Measurements from ENCODE around the gene DKK3. TPM values are rescaled to one million over a fixed set of nuclear protein-coding genes. Genes with fewer than 3 reads are reported as not detected.

DKK3 gene
- total and polyA plus RNA-seq, 2 of the 13 experiments (the other 11 are each of a cell fraction or from before 2014, with no cell fraction given), result 0.09 to 0.67 TPM

DNA sequence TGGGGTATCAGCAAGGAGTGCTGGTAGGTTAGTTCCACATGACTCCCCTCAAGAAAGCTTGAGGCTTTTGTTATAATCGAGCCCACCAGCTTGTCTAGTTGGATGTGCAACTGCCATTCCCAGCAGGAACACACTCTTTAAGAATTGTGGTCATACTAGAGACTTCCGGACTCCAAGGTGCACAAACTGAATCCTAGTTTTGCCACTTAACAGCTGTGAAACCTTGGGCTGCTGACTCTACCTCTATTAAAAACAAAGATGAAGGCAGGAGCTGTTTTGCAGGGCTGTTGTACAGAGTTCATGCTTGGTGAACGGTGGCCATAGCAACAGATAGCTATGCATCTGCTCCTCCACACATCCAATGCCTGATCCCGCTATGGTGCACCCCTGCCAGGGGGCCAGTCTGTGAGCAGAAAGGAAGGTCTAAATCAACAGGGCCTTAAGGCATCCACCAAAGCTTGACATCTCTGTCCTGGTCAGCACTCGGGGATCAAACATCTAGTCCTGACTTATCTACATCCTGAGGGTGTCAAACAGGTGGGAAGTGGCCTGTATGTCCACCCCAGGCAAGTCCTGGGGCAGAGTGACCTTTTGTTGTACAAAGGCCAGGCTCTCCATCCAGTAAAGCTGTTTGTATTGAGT lies 36.4 kb downstream of the DKK3 start (continued):
- TF ChIP-seq CEBPZ (IDR thresholded peaks at IDR 0.05; ENCODE audit: low read length) (no peak), KDM1A (CRISPR knock-in tag; IDR thresholded peaks at IDR 0.05) (no peak)

DNA sequence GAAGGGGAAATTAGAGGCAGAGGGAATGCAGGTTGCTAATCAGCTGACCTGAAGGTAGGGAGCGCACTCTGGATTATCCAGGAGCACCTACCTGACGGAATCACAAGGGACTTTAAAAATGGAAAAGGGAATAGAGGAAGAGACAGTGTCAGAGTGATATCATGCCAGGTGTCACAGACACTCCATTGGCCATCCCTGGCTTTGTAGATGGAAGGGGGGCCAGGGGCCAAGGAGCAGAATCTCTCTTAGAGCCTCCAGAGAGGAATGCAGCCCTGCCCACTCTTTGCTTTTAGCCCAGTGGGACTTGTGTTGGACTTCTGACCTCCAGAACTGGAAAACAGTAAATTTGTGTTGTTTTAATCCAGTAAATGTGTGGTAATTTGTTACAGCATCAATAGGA lies 37.9 kb downstream of the DKK3 start:
- TF ChIP-seq GRHL1 (CRISPR knock-in tag; conservative IDR thresholded peaks at IDR 0.05) (no peak), GPBP1L1 (CRISPR knock-in tag; IDR thresholded peaks at IDR 0.05) (no peak), ATF1 (CRISPR knock-in tag; IDR thresholded peaks at IDR 0.05) (no peak), ZNF264 (CRISPR knock-in tag; IDR thresholded peaks at IDR 0.05) (no peak), MATR3 (CRISPR knock-in tag; IDR thresholded peaks at IDR 0.05) (no peak), SSRP1 (CRISPR knock-in tag; IDR thresholded peaks at IDR 0.05) (no peak), ZNF879 (CRISPR knock-in tag; IDR thresholded peaks at IDR 0.05) (no peak), ZNF24 (IDR thresholded peaks at IDR 0.05) (no peak), ZKSCAN1 (IDR thresholded peaks at IDR 0.05; ENCODE audit: low read length) (no peak)
- TF ChIP-seq, protein P1, sequence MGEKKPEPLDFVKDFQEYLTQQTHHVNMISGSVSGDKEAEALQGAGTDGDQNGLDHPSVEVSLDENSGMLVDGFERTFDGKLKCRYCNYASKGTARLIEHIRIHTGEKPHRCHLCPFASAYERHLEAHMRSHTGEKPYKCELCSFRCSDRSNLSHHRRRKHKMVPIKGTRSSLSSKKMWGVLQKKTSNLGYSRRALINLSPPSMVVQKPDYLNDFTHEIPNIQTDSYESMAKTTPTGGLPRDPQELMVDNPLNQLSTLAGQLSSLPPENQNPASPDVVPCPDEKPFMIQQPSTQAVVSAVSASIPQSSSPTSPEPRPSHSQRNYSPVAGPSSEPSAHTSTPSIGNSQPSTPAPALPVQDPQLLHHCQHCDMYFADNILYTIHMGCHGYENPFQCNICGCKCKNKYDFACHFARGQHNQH (CRISPR knock-in tag; IDR thresholded peaks at IDR 0.05), result no peak
- H3K27ac ChIP-seq (ENCODE audit: extremely low read length, insufficient read depth, low read length), result no peak overlapping the region
- H3K9ac ChIP-seq (ENCODE audit: insufficient read depth, low read depth, low read length), result no peak overlapping the region
- no peaks in the 10 kb centered on the region for H3K36me3 ChIP-seq (replicated peaks in 1 of 2; ENCODE audit: control insufficient read depth in 1 of 2, insufficient read depth in 2 of 2, low read length in 2 of 2)
- no peak overlapping the region for H3K4me3 ChIP-seq (replicated peaks in 1 of 3; ENCODE audit: insufficient read depth in 1 of 3, low read depth in 2 of 3, low read length in 3 of 3)
- BruUV-seq (replicated peaks), result no TSS peak
- no peaks in the 10 kb centered on the region for H4K20me1 ChIP-seq (ENCODE audit: insufficient read depth, low read length)
- in situ Hi-C loops (cut with HindIII; ENCODE audit: extremely low pct_ligation_motif_present, low pct_unique_long_range_greater_than_20kb) (no loop called here), intact Hi-C loops (cut with micrococcal nuclease; ENCODE audit: unreplicated experiment) (no loop called here)
- POLR2A ChIA-PET, result no interaction called here
- H3K4me2 ChIP-seq (ENCODE audit: low read depth, low read length), result no peak overlapping the region
- ATAC-seq (no peak), FAIRE-seq (no peak), DNase-seq (ENCODE audit: low spot score) (no peak)
- CTCF ChIA-PET (ENCODE audit: low intra/inter-chr PET ratio, low total read pairs), result no interaction called here
- peaks cover 6% of the 10 kb centered on the region; the same call in 1 of the 2 replicates for H3K4me1 ChIP-seq (ENCODE audit: insufficient read depth, low read length)
- no peak overlapping the region for H2AFZ ChIP-seq (ENCODE audit: low read length)
- peaks cover 5 to 32% of the 10 kb centered on the region in 2 experiments; a peak in 2 of 5 replicates for H3K27me3 ChIP-seq (ENCODE audit: control insufficient read depth in 1 of 2, insufficient read depth in 2 of 2, low read length in 2 of 2)
- WGBS (ENCODE audit: low lambda C conversion rate), result 85% methylated on average over 2 of the region's 2 CpGs
- no peaks in the 10 kb centered on the region for H3K79me2 ChIP-seq (ENCODE audit: insufficient read depth, low read length)
- H3K9me3 ChIP-seq (ENCODE audit: low read length), result no peaks in the 10 kb centered on the region

All from HepG2 (cell line).